OCI-LY3 (cell line): Measurements from ENCODE around the gene PRKCE.

ENCODE experiments used
- CTCF ChIP-seq: fragments of 200-600, 300-600 bp; sonication (generic); IDR thresholded peaks from 2 replicates; pipeline ENCODE4 v1.5.1; 2014; ENCODE audit warnings: antibody characterized with exemption, low read length, low read depth
- EZH2phosphoT487 ChIP-seq: fragments of 200-600 bp; shearing (Covaris generic); IDR thresholded peaks from 2 replicates; pipeline ENCODE4 v1.6.1; 2018; ENCODE audit warnings: antibody characterized with exemption, mixed run types, low read depth

DNA sequence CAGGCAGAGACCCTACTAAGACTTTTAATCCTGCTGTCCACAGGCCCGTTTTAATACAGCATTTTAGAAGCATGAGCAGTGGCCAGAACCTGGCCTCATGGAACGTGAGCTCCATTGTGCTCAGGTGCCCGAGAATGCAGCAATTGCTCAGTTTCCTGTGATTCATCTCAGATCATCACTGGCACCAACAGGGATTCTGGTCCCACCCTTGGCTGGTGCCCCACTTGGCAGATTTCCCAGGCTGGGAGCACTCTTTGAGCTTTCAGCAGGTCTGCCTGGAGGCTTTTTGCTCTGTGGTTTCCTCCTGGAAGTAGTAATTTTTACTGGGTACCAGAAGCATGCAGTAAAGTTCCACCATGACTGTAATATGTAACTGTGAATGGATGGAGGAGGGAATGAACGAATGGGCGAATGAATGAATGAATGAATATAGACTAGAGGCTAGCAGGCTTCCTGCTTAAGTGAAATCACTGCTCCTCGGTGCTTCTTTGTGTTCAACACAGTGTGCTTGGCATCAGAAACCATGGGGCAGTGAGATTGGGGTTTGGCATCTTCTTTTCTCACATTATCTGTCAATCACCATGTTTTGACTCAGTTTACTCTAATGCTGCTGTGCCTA is 312.9 kb downstream of the PRKCE start:
- TF ChIP-seq CTCF (no peak), EZH2phosphoT487 (no peak)
